Measurements from ENCODE around the gene AGXT2.
"Not testable (repeated sequence)": the region's sequence is repeated elsewhere in the genome, so short reads cannot be mapped to it uniquely, and the experiment has no call there.

Gene AGXT2

GRCh38 chr5:35010676-35011075, 37.1 kb downstream of the AGXT2 start:
- no peak for DNase-seq

DNA sequence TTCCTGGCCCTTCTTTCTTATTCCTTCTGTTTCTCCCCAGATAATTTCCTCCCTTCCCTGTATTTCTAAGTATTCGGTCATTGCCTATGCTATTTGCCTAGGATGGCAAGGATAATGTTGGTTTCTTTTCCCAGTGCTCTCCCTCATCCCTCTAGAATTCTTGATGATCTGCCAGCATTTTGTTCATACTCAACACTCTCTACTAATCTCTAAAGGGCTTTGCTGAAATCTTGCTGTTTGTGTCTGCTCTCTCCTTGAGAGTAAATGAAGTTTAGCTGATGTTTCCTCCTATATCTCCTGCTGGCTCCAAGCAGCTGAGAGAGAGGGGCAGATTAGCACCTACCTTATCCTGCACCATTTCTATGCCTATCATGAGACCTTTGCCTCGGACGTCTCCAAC, 38.1 kb downstream of the AGXT2 start:
- DNase-seq, result no peak

- DNase-seq, result no peak
These were observed 38.7 kb downstream of the AGXT2 start for GRCh38 chr5:35009019-35009418.

GRCh38 chr5:35004771-35005170, 43.0 kb downstream of the AGXT2 start:
- DNase-seq, result no peak

DNA sequence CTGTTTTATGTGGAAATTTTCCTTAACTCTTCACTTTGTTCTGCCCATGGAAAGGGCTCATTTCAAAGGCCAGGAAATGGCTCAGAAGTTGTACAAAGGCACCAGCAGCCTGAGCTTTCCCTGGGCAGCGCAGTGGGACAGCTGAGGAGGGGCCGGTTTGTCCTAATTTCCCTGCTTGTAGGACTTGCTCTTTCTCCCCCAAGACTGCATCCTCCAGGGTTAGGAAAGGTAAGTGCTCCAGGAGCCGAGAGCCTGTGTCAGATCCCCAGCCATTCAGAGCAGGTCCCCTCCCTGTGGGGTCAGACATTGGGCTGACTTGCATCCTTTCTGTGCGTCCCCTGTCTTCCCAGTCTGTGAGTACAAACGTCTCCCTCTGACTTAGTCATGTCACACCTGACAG, 43.5 kb downstream of the AGXT2 start:
- DNase-seq, result no peak

- peak; percentile 50 for DNase-seq
These were observed 44.5 kb downstream of the AGXT2 start for GRCh38 chr5:35003018-35003957.

DNA sequence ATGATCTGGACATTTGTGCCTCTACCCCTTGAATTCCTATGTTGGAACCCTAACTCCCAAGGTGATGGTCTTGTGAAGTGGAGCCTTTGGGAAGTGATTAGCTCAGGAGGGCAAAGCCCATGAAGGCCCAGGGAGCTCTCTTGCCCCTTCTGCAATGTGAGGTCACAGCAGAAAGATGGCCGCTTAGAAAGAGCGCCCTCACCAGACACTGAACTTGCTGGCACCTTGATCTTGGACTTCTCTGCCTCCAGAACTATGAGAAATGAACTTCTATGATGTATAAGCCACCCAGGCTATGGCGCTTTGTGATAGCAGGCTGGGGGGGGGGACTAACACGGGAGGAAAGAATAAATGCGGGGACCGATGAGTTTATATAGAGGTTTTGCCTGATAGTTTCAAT, 45.3 kb downstream of the AGXT2 start:
- no peak for DNase-seq

- DNase-seq, result no peak
These were observed 45.9 kb downstream of the AGXT2 start for GRCh38 chr5:35001842-35002241.

GRCh38 chr5:34998058-34998789, 49.5 kb downstream of the AGXT2 start:
- DNase-seq, result peak; percentile 27

DNA sequence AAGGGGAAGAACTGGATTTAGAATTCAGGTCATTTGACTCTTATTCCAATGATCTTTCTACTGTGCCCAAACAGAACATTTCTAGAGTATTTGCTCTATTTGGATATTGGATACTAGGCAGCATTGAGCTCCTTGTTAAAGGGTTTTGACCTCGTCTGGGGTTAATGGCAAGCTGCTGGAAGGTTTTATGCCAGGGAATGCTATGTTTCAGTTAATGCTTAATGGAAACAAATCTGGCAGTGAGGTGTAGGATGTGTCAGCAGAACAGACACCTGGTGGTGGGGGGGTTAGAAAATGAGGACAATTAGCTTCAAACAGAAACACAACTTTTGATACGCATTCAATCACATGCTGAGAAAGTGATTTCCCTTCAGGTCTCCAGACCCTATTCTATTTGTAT, 51.5 kb downstream of the AGXT2 start:
- DNase-seq, result no peak

DNA sequence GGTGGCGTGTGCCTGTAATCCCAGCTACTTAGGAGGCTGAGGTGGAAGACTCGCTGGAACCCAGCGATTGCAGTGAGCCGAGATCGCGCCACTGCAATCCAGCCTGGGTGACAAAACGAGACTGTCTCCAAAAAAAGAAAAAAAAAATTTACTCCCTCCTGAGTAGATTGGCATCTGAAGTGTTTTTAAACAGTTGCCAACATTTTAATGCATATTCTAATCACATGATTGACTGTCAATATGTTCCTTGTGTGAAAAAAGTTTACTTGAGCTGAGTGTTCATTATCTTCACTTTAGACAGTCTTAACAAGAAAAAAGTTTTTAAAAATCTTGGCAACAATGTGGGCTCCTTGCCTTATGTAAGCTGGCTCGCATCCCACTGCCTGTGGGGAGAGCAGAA, 53.8 kb downstream of the AGXT2 start:
- DNase-seq, result no peak

DNA sequence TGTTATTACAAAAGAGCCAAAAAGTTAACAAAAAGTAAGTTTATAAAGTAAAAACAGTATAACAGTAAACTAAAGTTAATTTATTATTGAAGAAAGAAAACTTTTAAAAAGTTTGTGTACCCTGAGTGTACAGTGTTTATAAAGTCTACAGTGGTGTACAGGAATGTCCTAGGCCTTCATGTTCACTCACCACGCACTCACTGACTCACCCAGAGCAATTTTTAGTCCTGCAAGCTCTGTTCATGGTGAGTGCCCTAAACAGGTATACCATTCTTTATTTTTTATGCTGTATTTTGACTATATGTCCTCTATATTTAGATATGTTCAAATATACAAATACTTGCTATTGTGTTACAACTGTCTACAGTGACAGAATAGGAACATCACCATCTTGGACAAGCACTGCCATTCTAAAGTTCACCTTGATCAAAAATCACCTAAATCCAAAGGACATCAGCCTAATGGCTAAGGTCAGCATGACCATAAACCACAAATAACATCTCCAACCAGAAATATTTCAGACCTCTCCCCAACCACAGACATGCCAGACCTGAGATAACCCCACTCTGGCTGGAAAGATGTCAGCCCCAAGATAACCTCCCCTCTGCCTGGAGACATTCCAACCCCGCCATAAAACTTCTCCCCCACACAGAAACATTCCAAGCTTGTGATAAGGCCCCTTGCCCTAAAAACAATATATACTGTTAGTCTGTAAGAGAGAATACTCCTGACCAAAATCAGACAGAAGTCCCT, 56.1 kb downstream of the AGXT2 start:
- no peak for DNase-seq

GRCh38 chr5:34986965-34987364, 60.8 kb downstream of the AGXT2 start:
- no peak for DNase-seq

DNA sequence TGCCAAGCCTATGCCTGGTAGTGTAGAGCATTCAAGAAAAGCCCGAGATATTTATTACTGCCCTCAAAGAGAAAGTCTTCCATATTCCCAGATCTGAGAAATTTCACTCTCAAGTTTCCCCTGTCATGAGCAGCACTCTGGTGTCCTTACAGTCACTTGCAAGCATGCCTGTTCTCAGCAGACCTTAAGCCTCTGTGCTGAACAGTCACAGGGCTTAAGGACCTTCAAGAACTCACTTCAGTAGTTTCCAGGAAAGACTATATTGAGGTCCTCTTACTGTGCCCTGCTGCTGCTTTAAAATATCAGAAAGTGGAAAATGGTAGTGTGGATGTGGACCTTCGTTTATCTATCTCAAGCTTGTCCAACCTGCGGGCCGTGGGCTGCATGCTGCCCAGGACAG, 64.9 kb downstream of the AGXT2 start:
- DNase-seq, result no peak

- no peak for DNase-seq
These were observed 69.1 kb downstream of the AGXT2 start for GRCh38 chr5:34978681-34979080.

- no peak for DNase-seq
These were observed 69.7 kb downstream of the AGXT2 start for GRCh38 chr5:34977934-34978613.

GRCh38 chr5:34976347-34976746, 71.4 kb downstream of the AGXT2 start:
- DNase-seq, result no peak

GRCh38 chr5:34971655-34972054, 76.1 kb downstream of the AGXT2 start:
- DNase-seq, result not testable (repeated sequence)

DNA sequence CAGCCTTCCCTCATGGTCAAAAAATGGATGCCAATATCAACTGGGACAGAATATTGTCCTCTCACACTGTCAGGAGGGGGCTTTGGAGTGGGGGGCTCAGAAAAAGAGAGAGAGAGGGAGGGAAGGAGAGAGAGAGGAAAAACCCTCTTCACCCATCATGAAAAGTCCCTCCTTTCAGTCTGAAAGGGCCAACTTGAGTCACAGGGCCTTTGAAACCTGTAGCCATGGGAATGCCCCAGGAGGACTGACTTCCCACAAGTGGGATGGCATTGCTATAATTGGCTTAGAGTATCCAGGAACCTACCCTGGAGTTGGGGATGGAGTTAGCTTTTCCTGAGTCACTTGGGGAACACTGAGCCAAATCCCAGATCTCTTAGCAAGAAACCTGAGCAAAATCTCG, 77.2 kb downstream of the AGXT2 start:
- DNase-seq, result no peak

DNA sequence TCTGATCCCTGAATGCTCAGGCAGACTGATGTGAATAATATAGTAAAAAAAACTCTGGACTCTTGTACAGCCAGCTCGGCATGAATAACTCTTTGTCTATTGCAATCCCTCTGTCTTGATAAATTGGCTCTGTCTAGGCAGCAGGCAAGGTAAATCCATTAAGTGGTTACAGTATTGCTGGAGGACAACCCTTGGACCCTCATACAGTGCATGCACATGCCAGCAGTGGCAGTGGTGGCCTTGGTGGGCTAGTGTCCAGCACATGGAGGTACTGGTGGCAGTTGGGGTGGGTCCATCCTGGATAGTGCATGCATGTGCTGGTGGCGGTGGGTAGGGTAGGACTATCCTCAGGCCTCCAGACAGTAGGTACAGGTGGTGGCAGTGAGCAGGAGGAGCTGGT, 79.5 kb downstream of the AGXT2 start:
- DNase-seq, result no peak

DNA sequence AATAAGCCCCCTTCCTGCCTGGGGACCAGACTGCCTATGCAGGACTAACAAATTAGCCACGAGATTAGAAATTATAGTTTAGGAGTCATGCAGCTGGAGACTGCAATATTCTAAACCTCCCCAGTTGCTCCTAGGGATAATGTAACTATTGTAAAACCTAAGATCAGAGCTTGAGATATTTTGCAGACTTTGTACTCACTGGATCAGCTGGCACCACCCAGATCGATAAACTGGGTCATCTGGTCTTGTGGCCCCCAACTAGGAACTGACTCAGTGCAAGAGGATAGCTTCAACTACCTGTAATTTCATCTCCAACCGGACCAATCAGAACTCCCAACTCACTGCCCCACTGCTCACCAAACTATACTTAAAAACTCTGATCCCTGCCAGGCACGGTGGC, 80.2 kb downstream of the AGXT2 start:
- DNase-seq, result no peak

GRCh38 chr5:34959323-34959722, 88.4 kb downstream of the AGXT2 start:
- DNase-seq, result no peak

Data from femur (tissue), 1 donor.